AG09319 (cell line): ENCODE measurements around the gene PRLR.

Source experiments
- DNase-seq: peaks from one replicate; pipeline ENCODE4 v3.0.0-alpha.2; 2010; ENCODE audit warnings: low read depth; ENCODE audit errors: extremely low read depth
- CTCF ChIP-seq: IDR thresholded peaks from 2 replicates; pipeline ENCODE4 v1.5.1; 2011; ENCODE audit warnings: low read depth, mild to moderate bottlenecking, inconsistent platforms, low read length, moderate library complexity

PRLR gene

DNA sequence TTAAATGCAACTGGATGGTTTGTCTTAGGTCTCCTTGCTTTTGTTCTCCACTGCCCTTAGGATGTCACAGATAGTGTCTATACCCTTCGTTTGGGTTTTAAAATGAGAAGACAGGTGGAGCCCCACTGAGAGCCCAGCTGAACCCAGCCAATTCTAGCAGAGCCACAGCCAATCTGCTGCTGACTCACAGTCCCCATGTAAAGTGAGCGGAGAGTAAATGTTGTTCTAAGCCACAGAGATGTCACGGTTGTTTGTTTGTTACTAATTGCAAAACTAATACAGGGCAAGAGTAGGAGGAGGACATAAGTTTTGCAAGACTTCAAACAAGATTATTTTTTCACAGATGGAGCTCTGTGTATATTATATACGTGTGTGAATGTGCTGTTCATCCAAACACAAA lies 132.1 kb downstream of the PRLR start:
- DNase-seq: no peak
- TF ChIP-seq CTCF: no peak

- no peak for TF ChIP-seq CTCF
- DNase-seq: no peak
Observed at GRCh38 chr5:35096932-35097331, 133.4 kb downstream of the PRLR start.

- DNase-seq: no peak
- TF ChIP-seq CTCF: no peak
Observed at GRCh38 chr5:35096216-35096615, 134.1 kb downstream of the PRLR start.

- TF ChIP-seq CTCF: no peak
- no peak for DNase-seq
Observed at GRCh38 chr5:35095366-35095765, 134.9 kb downstream of the PRLR start.

DNA sequence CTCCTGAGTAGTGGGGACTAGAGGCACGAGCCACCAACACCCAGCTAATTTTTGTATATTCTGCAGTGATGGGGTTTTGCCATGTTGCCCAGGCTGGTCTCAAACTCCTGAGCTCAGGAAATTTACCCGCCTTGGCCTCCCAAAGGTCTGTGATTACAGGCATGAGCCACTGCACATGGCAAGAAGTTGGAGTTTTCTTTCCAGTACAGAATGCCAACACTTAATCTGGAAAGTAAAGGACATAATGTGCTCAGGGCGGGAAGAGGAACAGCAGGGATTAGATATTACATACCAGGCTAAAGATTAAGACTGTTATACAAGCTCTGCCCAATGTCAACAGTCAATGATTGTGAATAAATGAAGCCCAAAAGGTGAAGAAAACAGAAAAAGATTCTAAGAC lies 135.3 kb downstream of the PRLR start:
- no peak for TF ChIP-seq CTCF
- no peak for DNase-seq

DNA sequence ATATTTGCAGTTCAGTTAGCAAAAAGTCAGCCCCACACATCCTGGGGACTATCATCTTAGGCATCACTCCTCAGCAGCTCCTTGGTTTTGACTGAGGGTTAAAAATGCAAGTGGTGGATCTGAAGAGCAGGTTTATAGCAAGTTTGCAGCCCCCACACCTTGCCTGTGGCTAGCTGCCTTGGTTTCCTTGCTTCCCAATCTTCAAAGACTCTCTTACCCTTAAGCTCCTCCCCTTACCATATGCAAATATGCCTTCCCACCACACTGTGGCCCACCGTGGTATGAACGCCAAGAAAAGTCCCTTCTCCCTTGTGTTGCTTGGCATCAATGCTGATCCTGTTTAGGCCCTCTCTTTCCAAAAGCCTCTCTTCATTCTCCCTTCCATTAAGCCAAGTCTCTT lies 137.6 kb downstream of the PRLR start:
- no peak for DNase-seq
- TF ChIP-seq CTCF: no peak

DNA sequence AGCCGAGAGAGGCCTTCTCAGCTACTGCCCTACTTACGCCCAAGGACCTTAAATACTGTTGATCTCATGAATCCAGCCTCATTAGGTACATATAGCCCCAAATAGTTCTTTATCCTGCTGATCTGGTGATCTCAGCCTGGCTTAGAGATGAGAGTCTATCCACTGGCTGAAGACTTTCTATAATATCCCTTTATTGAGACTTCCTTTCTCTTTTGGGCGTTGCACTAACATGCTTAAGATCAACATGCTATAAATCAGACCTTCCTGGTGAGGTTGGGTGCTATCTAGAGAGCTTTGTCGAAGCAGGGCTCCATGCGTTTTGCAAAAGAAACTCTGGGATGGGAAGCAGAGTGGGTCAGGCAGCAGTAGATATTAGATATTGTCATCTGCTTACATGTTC lies 138.6 kb downstream of the PRLR start:
- no peak for DNase-seq
- TF ChIP-seq CTCF: no peak
